Activated B cell treated with CpG ODN at 0.5 μM for 24 hours (primary cell): ENCODE data around the gene KLHL7. TPM values are rescaled to one million over a fixed set of nuclear protein-coding genes. Genes with fewer than 3 reads are reported as not detected.

Source experiments
- ATAC-seq: fragments of 200-7000 bp; cut with Tn5 transposase; one replicate; pipeline ENCODE4 v1.10.0; 2021; ENCODE audit warnings: low read depth, mild to moderate bottlenecking, moderate library complexity
- CTCF ChIA-PET: fragments of 350-600 bp; sonication (Branson Sonifier 250); formaldehyde crosslinking; loops from one replicate; lab custom pipeline; 2021; ENCODE audit warnings: antibody characterized with exemption; lab: Charles Lee
- POLR2A ChIA-PET: fragments of 350-600 bp; sonication (Branson Sonifier 250); formaldehyde crosslinking; loops from one replicate; lab custom pipeline; 2021; ENCODE audit warnings: antibody characterized with exemption; lab: Charles Lee
- DNase-seq: peaks from one replicate; pipeline ENCODE4 v3.0.0; 2022
- H3K27ac Mint-ChIP-seq: one replicate; pipeline ENCODE4 v1.8.0; 2020; ENCODE audit warnings: mixed read lengths
- H3K27me3 Mint-ChIP-seq: one replicate; pipeline ENCODE4 v1.8.0; 2021; ENCODE audit warnings: mixed read lengths
- H3K36me3 Mint-ChIP-seq: one replicate; pipeline ENCODE4 v1.8.0; 2021; ENCODE audit warnings: low read depth, mixed read lengths
- H3K4me1 Mint-ChIP-seq: one replicate; pipeline ENCODE4 v1.8.0; 2021; ENCODE audit warnings: mixed read lengths
- H3K4me3 Mint-ChIP-seq: one replicate; pipeline ENCODE4 v1.8.0; 2020; ENCODE audit warnings: mild to moderate bottlenecking, mixed read lengths
- H3K9me3 Mint-ChIP-seq: one replicate; pipeline ENCODE4 v1.8.0; 2020; ENCODE audit warnings: mixed read lengths
- CTCF ChIP-seq: fragments of 200-600 bp; IDR thresholded peaks from one replicate; pipeline ENCODE4 v1.8.0; 2022; ENCODE audit warnings: antibody characterized with exemption, mild to moderate bottlenecking
- intact Hi-C: fragments of 100-400 bp; cut with micrococcal nuclease; formaldehyde crosslinking; loops from one replicate; pipeline ENCODE4 v1.15.1; 2024
- total RNA-seq: library from RNA; stranded (reverse); gene quantifications from 2 replicates; pipeline ENCODE4 v1.2.3, GENCODE V29; 2022

The KLHL7 gene
- total RNA-seq, 1 donor from 2014 or later: 13.4 TPM

GRCh38 chr7:23208316-23208715 is 102.7 kb downstream of the KLHL7 start:
- H3K27me3 Mint-ChIP-seq: peaks cover 28% of the 10 kb centered on the region
- H3K4me1 Mint-ChIP-seq: peaks cover 5% of the 10 kb centered on the region
- intact Hi-C loops: no loop called here

GRCh38 chr7:23210506-23210905 is 104.9 kb downstream of the KLHL7 start:
- intact Hi-C loops: no loop called here
- Mint-ChIP-seq H3K27me3 (peaks cover 30% of the 10 kb centered on the region), H3K9me3 (no peaks in the 10 kb centered on the region), H3K4me3 (no peak overlapping the region), H3K36me3 (no peaks in the 10 kb centered on the region), H3K27ac (no peak overlapping the region), H3K4me1 (peaks cover 2% of the 10 kb centered on the region)
- POLR2A ChIA-PET: no interaction called here
- no peak for ATAC-seq
- no peak for DNase-seq
- CTCF ChIA-PET: no interaction called here
- no peak for TF ChIP-seq CTCF

More at GRCh38 chr7:23208316-23208715, 102.7 kb downstream of the KLHL7 start:
- H3K36me3 Mint-ChIP-seq: peaks cover 11% of the 10 kb centered on the region
- H3K4me3 Mint-ChIP-seq: no peak overlapping the region
- DNase-seq: no peak
- ATAC-seq: no peak
- CTCF ChIA-PET: no interaction called here
- POLR2A ChIA-PET: no interaction called here
- no peaks in the 10 kb centered on the region for H3K9me3 Mint-ChIP-seq
- TF ChIP-seq CTCF: no peak
- H3K27ac Mint-ChIP-seq: no peak overlapping the region

- H3K4me3 Mint-ChIP-seq: no peak overlapping the region
- H3K9me3 Mint-ChIP-seq: no peaks in the 10 kb centered on the region
- CTCF ChIA-PET: no interaction called here
- H3K27me3 Mint-ChIP-seq: peaks cover 26% of the 10 kb centered on the region
- no peak overlapping the region for H3K27ac Mint-ChIP-seq
- POLR2A ChIA-PET: no interaction called here
- intact Hi-C loops: no loop called here
- no peak for DNase-seq
- no peak for ATAC-seq
- no peaks in the 10 kb centered on the region for H3K4me1 Mint-ChIP-seq
- no peaks in the 10 kb centered on the region for H3K36me3 Mint-ChIP-seq
- no peak for TF ChIP-seq CTCF
Observed at GRCh38 chr7:23211589-23211988, 106.0 kb downstream of the KLHL7 start.

- no peak overlapping the region for H3K4me3 Mint-ChIP-seq
- H3K27me3 Mint-ChIP-seq: peaks cover 21% of the 10 kb centered on the region
- ChIA-PET CTCF (no interaction called here), POLR2A (no interaction called here)
- no peak overlapping the region for H3K27ac Mint-ChIP-seq
- DNase-seq (no peak), ATAC-seq (no peak)
- no peaks in the 10 kb centered on the region for H3K4me1 Mint-ChIP-seq
- no peaks in the 10 kb centered on the region for H3K9me3 Mint-ChIP-seq
- TF ChIP-seq CTCF: no peak
- intact Hi-C loops: no loop called here
- H3K36me3 Mint-ChIP-seq: no peaks in the 10 kb centered on the region
Observed at GRCh38 chr7:23212395-23212794, 106.8 kb downstream of the KLHL7 start.

- Mint-ChIP-seq H3K4me3 (no peak overlapping the region), H3K36me3 (no peaks in the 10 kb centered on the region), H3K27me3 (peaks cover 21% of the 10 kb centered on the region), H3K4me1 (no peaks in the 10 kb centered on the region), H3K9me3 (no peaks in the 10 kb centered on the region), H3K27ac (no peak overlapping the region)
- no peak for TF ChIP-seq CTCF
- ChIA-PET CTCF (no interaction called here), POLR2A (no interaction called here)
- intact Hi-C loops: no loop called here
- DNase-seq: no peak
- no peak for ATAC-seq
Observed at GRCh38 chr7:23212841-23213240, 107.3 kb downstream of the KLHL7 start.
